Measurements from ENCODE around the gene PRKN. TPM values are rescaled to one million over a fixed set of nuclear protein-coding genes. Genes with fewer than 3 reads are reported as not detected.

Gene PRKN
- total RNA-seq, 1 experiment from 2014 or later: 2.0 TPM

DNA sequence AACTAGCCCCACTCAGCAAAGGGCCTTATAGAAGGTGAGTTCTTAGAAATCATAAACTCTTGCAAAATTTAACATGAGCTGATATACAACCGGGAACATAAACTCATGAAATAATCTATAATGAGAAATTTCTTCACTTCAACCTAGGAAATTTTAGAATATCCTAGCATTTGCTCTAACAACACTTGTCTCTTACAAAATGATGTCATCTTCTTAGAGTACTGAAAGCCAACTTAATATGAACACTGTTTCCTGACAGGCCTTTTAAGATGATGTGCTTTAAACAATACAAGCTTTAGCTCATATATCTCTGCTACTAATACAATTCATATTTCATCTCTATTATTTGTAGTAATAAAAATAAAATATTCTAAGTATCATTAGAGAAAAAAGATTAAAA is 1.1 kb upstream of the PRKN start:
- Histone ChIP-seq H3K23ac (ENCODE audit: insufficient read length, low read depth, low read length) (no peak overlapping the region), H2BK5ac (ENCODE audit: insufficient read length, low read length) (no peak overlapping the region), H2AFZ (ENCODE audit: low read length) (no peak overlapping the region), H3K9me3 (ENCODE audit: control insufficient read depth, low read depth, low read length) (no peaks in the 10 kb centered on the region), H4K20me1 (ENCODE audit: control insufficient read depth, insufficient read depth, insufficient read length) (no peaks in the 10 kb centered on the region), H3K27ac (ENCODE audit: insufficient read length, low read depth, low read length) (no peak overlapping the region), H4K91ac (ENCODE audit: insufficient read length, low read depth, low read length) (no peak overlapping the region), H2BK120ac (ENCODE audit: low read depth, low read length, poor library complexity, severe bottlenecking) (no peak overlapping the region), H3K79me1 (ENCODE audit: insufficient read depth, low read depth, low read length, poor library complexity, severe bottlenecking) (no peaks in the 10 kb centered on the region), H2BK20ac (ENCODE audit: low read depth, low read length, poor library complexity, severe bottlenecking) (no peak overlapping the region), H4K5ac (ENCODE audit: insufficient read length, low read depth, low read length) (no peak overlapping the region), H2BK15ac (ENCODE audit: low read depth, low read length) (no peak overlapping the region), H3K14ac (ENCODE audit: insufficient read depth, low read length) (no peak overlapping the region), H3K4me2 (ENCODE audit: insufficient read depth, insufficient read length, low read length) (no peak overlapping the region), H3K9ac (ENCODE audit: extremely low read depth, insufficient read length, low read length) (no peak overlapping the region), H3K27me3 (ENCODE audit: insufficient read depth, low read length) (no peaks in the 10 kb centered on the region), H3K4me1 (ENCODE audit: insufficient read depth, low read length) (peaks cover 3% of the 10 kb centered on the region; the same call in 1 of the 2 replicates), H3K18ac (ENCODE audit: insufficient read length, low read depth, low read length) (no peak overlapping the region), H3K56ac (ENCODE audit: insufficient read length, low read depth, low read length) (no peak overlapping the region), H3K79me2 (ENCODE audit: insufficient read depth, low read length) (no peaks in the 10 kb centered on the region), H2BK12ac (ENCODE audit: insufficient read length, low read depth, low read length) (no peak overlapping the region), H4K8ac (replicated peaks; ENCODE audit: insufficient read length, low read depth, low read length) (no peak overlapping the region), H3K4ac (ENCODE audit: low read depth, low read length) (no peak overlapping the region), H3K23me2 (ENCODE audit: insufficient read length, low read depth, low read length, poor library complexity, severe bottlenecking) (no peaks in the 10 kb centered on the region), H3T11ph (ENCODE audit: low read length) (no peak overlapping the region), H2AK5ac (ENCODE audit: insufficient read length, low read length) (no peak overlapping the region)
- Mint-ChIP-seq H3K4me1 (peaks cover 19 to 20% of the 10 kb centered on the region in 2 experiments), H3K27ac (0 out of 7 replicates have a peak overlapping the region, but pooled peaks of 1 of the 3 experiments have one; percentile 95), H3K36me3 (ENCODE audit: insufficient read depth in 1 of 3, low read depth in 3 of 3) (no peaks in the 10 kb centered on the region), H3K27me3 (ENCODE audit: low read depth) (peaks cover 4% of the 10 kb centered on the region), H3K4me3 (no peak overlapping the region; a peak in 1 of 5 replicates), H3K9me3 (no peaks in the 10 kb centered on the region; a peak in 1 of 5 replicates)
- DNase-seq: no peak
- no peak for TF ChIP-seq CTCF (conservative IDR thresholded peaks at IDR 0.05)
- no CpG with 5 or more reads among the region's 1 CpG for WGBS (ENCODE audit: extremely low coverage, insufficient read length, low lambda C conversion rate)
